ENCODE results near the gene ST6GALNAC6. TPM values are rescaled to one million over a fixed set of nuclear protein-coding genes. Genes with fewer than 3 reads are reported as not detected.

Gene ST6GALNAC6
- total and polyA plus RNA-seq, 4 donors, result 28.3 to 59.8 (median 48.6) TPM

DNA sequence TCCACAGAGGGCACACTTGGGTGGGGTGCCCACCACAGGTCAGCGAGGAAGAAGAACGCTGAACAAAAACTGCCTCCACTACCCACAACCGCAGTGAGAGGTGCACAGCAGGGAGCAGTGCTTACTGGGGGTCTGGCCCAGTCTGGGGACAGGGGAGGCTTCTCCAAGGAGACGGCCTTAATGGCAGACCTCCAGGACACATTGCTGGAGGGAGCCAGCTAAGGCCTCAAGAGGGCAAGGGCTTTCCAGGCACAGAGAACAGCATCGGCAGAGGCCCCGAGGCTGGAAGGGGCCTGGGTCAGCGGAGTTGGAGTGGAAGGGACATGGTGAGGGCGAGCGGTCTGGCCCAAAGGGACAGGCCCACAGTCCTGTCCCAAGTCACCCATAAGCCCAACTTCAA is 46.5 kb upstream of the ST6GALNAC6 start:
- Histone ChIP-seq H3K27ac (ENCODE audit: low read depth in 1 of 2, low read length in 1 of 2) (no peak overlapping the region), H3K4me3 (no peak overlapping the region), H3K4me1 (ENCODE audit: control insufficient read depth in 5 of 5, insufficient read depth in 5 of 5, low read length in 5 of 5) (peaks cover 0 to 28% (median 5%) of the 10 kb centered on the region in 5 donors), H3K27me3 (ENCODE audit: control insufficient read depth in 3 of 3, insufficient read depth in 3 of 3, low read length in 2 of 3) (no peaks in the 10 kb centered on the region), H3K9ac (ENCODE audit: insufficient read depth in 1 of 2, low read length in 2 of 2) (no peak overlapping the region), H3K9me3 (ENCODE audit: control insufficient read depth in 4 of 4, insufficient read depth in 3 of 4, low read length in 3 of 4) (no peaks in the 10 kb centered on the region), H3K36me3 (ENCODE audit: control insufficient read depth in 4 of 4, insufficient read depth in 4 of 4, low read length in 4 of 4) (peaks cover 0 to 37% (median 18%) of the 10 kb centered on the region in 4 donors)
- TF ChIP-seq, protein P1, sequence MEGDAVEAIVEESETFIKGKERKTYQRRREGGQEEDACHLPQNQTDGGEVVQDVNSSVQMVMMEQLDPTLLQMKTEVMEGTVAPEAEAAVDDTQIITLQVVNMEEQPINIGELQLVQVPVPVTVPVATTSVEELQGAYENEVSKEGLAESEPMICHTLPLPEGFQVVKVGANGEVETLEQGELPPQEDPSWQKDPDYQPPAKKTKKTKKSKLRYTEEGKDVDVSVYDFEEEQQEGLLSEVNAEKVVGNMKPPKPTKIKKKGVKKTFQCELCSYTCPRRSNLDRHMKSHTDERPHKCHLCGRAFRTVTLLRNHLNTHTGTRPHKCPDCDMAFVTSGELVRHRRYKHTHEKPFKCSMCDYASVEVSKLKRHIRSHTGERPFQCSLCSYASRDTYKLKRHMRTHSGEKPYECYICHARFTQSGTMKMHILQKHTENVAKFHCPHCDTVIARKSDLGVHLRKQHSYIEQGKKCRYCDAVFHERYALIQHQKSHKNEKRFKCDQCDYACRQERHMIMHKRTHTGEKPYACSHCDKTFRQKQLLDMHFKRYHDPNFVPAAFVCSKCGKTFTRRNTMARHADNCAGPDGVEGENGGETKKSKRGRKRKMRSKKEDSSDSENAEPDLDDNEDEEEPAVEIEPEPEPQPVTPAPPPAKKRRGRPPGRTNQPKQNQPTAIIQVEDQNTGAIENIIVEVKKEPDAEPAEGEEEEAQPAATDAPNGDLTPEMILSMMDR (IDR thresholded peaks at IDR 0.05; ENCODE audit: control extremely low read depth, extremely low read depth), result no peak
- ATAC-seq (ENCODE audit: insufficient read depth, low FRiP score), result no peak
- no peak for DNase-seq
- 84 to 91% methylated on average over 9 of the region's 9 CpGs for WGBS, 2 donors

DNA sequence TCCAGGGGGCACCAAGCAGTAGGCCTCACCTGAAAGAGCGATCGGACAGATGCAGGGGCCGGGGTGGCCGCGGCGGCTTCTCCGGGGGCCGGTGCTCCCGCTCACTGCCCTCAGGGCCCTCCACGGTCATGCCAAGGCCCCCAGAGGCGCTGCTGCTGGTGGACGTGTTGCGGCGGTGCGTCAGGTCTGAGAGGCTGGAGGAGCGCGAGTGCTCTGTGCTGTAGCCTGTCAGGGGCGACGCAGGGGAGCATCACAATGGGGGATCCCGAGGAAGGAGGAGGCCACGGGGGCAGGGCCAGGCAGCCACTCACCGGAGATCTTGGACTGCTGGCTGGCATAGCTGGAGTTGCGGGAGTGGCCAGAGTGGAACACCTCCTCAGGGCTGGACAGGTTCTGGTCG is 45.9 kb upstream of the ST6GALNAC6 start:
- no peak overlapping the region for H3K27ac ChIP-seq (ENCODE audit: low read depth in 1 of 2, low read length in 1 of 2)
- no peaks in the 10 kb centered on the region for H3K9me3 ChIP-seq (ENCODE audit: control insufficient read depth in 4 of 4, insufficient read depth in 3 of 4, low read length in 3 of 4)
- TF ChIP-seq, protein P1 (IDR thresholded peaks at IDR 0.05; ENCODE audit: control extremely low read depth, extremely low read depth), result no peak
- DNase-seq, result no peak
- no peaks in the 10 kb centered on the region for H3K27me3 ChIP-seq (ENCODE audit: control insufficient read depth in 3 of 3, insufficient read depth in 3 of 3, low read length in 2 of 3)
- H3K36me3 ChIP-seq (ENCODE audit: control insufficient read depth in 4 of 4, insufficient read depth in 4 of 4, low read length in 4 of 4), result peaks cover 0 to 37% (median 18%) of the 10 kb centered on the region in 4 donors
- no peak for ATAC-seq (ENCODE audit: insufficient read depth, low FRiP score)
- peaks cover 0 to 23% (median 5%) of the 10 kb centered on the region in 5 donors for H3K4me1 ChIP-seq (ENCODE audit: control insufficient read depth in 5 of 5, insufficient read depth in 5 of 5, low read length in 5 of 5)
- WGBS, 2 donors, result 92 to 95% methylated on average over 24 of the region's 24 CpGs
- H3K4me3 ChIP-seq, result no peak overlapping the region
- no peak overlapping the region for H3K9ac ChIP-seq (ENCODE audit: insufficient read depth in 1 of 2, low read length in 2 of 2)

DNA sequence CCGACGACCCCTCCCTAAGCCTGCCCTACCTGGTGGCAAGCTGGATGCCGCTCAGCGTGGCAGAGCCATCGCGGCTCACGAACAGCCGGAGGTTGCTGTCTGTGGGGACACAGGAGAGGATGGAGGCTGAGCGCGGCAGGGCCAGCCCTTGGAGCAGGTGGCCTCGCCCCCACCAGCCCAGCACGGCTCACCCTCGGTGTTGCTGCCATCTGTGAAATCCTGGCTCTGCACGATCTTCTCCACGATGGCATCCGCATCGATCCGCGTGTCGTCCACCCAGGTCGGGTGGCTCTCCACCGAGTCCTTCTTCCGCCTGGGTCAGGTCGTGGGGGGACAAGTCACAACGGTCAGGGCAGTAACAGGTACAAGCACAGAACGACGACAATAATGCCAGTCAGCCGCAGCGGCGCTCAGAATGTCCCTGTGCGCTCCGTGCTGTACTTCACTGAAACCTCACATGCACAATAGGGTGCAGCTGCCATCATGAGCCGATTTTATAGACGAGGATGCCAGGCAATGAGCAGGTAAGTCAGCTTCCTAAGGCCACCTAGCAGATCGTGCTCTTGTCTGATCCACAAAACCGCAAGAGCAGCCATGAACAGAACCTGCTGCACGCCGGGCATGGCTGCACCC is 45.3 kb upstream of the ST6GALNAC6 start:
- Histone ChIP-seq H3K4me1 (ENCODE audit: control insufficient read depth in 5 of 5, insufficient read depth in 5 of 5, low read length in 5 of 5) (peaks cover 0 to 23% (median 5%) of the 10 kb centered on the region in 5 donors), H3K27ac (ENCODE audit: low read depth in 1 of 2, low read length in 1 of 2) (no peak overlapping the region), H3K9ac (ENCODE audit: insufficient read depth in 1 of 2, low read length in 2 of 2) (no peak overlapping the region), H3K9me3 (ENCODE audit: control insufficient read depth in 4 of 4, insufficient read depth in 3 of 4, low read length in 3 of 4) (no peaks in the 10 kb centered on the region), H3K36me3 (ENCODE audit: control insufficient read depth in 4 of 4, insufficient read depth in 4 of 4, low read length in 4 of 4) (peaks cover 0 to 37% (median 20%) of the 10 kb centered on the region in 4 donors), H3K4me3 (no peak overlapping the region), H3K27me3 (ENCODE audit: control insufficient read depth in 3 of 3, insufficient read depth in 3 of 3, low read length in 2 of 3) (no peaks in the 10 kb centered on the region)
- no peak for ATAC-seq (ENCODE audit: insufficient read depth, low FRiP score)
- TF ChIP-seq, protein P1 (IDR thresholded peaks at IDR 0.05; ENCODE audit: control extremely low read depth, extremely low read depth), result no peak
- WGBS, 2 donors, result 95 to 96% methylated on average over 38 of the region's 38 CpGs
- DNase-seq, result no peak
